Endothelial cell of hepatic sinusoid (primary cell): ENCODE measurements around the gene CCM2.

Experiments
- in situ Hi-C: cut with HindIII; loops from 2 replicates; pipeline ENCODE4 v1.10.0; 2017; ENCODE audit warnings: low sequenced_read_pairs

The CCM2 gene

GRCh38 chr7:45074528-45075354 lies 74.7 kb downstream of the CCM2 start:
- in situ Hi-C loops = loop anchor here (5.0 kb wide), 1 partner anchor 37 kb away; no protein-coding TSS in a partner anchor

- in situ Hi-C loops = loop anchor here (5.0 kb wide), 1 partner anchor 38 kb away; no protein-coding TSS in a partner anchor
These were observed 75.3 kb downstream of the CCM2 start for GRCh38 chr7:45075355-45075644.

- in situ Hi-C loops = loop anchor here (5.0 kb wide), 1 partner anchor 39 kb away; no protein-coding TSS in a partner anchor
These were observed 76.1 kb downstream of the CCM2 start for GRCh38 chr7:45075871-45076796.

- in situ Hi-C loops = loop anchor here (5.0 kb wide), 1 partner anchor 40 kb away; no protein-coding TSS in a partner anchor
These were observed 76.9 kb downstream of the CCM2 start for GRCh38 chr7:45076946-45077345.

GRCh38 chr7:45077579-45077978 lies 77.6 kb downstream of the CCM2 start:
- in situ Hi-C loops = loop anchor here (5.0 kb wide), 1 partner anchor 40 kb away; no protein-coding TSS in a partner anchor

- in situ Hi-C loops = loop anchor here (5.0 kb wide), 1 partner anchor 41 kb away; no protein-coding TSS in a partner anchor
These were observed 78.2 kb downstream of the CCM2 start for GRCh38 chr7:45078125-45078681.

GRCh38 chr7:45080265-45080957 lies 80.4 kb downstream of the CCM2 start:
- in situ Hi-C loops = no loop called here

GRCh38 chr7:45080958-45081669 lies 81.1 kb downstream of the CCM2 start:
- in situ Hi-C loops = no loop called here

- in situ Hi-C loops = no loop called here
These were observed 81.6 kb downstream of the CCM2 start for GRCh38 chr7:45081670-45081974.

- in situ Hi-C loops = no loop called here
These were observed 82.2 kb downstream of the CCM2 start for GRCh38 chr7:45082031-45082830.

- in situ Hi-C loops = no loop called here
These were observed 82.9 kb downstream of the CCM2 start for GRCh38 chr7:45082831-45083331.

GRCh38 chr7:45084336-45084735 lies 84.3 kb downstream of the CCM2 start:
- in situ Hi-C loops = no loop called here

- in situ Hi-C loops = no loop called here
These were observed 85.1 kb downstream of the CCM2 start for GRCh38 chr7:45084901-45085618.

- in situ Hi-C loops = no loop called here
These were observed 85.7 kb downstream of the CCM2 start for GRCh38 chr7:45085619-45086200.

GRCh38 chr7:45086331-45087065 lies 86.5 kb downstream of the CCM2 start:
- in situ Hi-C loops = no loop called here

- in situ Hi-C loops = no loop called here
These were observed 87.5 kb downstream of the CCM2 start for GRCh38 chr7:45087301-45088145.
